NCI-H1436 treated with DMSO at 0.1 percent for 48 hours (cell line): ENCODE results near the gene GALP.
"Not testable (repeated sequence)": the region's sequence is repeated elsewhere in the genome, so short reads cannot be mapped to it uniquely, and the experiment has no call there.

Experiments
- DNase-seq: peaks from one replicate; lab custom pipeline; 2025; lab: John Stamatoyannopoulos, UW

The GALP gene

GRCh38 chr19:56191115-56191514 is 15.3 kb downstream of the GALP start:
- DNase-seq, result no peak

GRCh38 chr19:56191711-56192110 is 15.9 kb downstream of the GALP start:
- no peak for DNase-seq

GRCh38 chr19:56193981-56194640 is 18.3 kb downstream of the GALP start:
- DNase-seq, result no peak

GRCh38 chr19:56197646-56198045 is 21.8 kb downstream of the GALP start, which contains the start of gene ZSCAN5B:
Gene ZSCAN5B (minus strand): TSS chr19:56197783. CDS start chr19:56193052, 4,731 bp downstream.
- DNase-seq, result not testable (repeated sequence)

- no peak for DNase-seq
These were observed 23.9 kb downstream of the GALP start for GRCh38 chr19:56199687-56200086.

- DNase-seq, result no peak
These were observed 26.2 kb downstream of the GALP start, which contains the start of gene ZSCAN5C for GRCh38 chr19:56201973-56202372. Gene ZSCAN5C (plus strand): TSS chr19:56202273. CDS start chr19:56205914, 3,641 bp downstream.

GRCh38 chr19:56207581-56207980 is 31.8 kb downstream of the GALP start:
- DNase-seq, result not testable (repeated sequence)

- no peak for DNase-seq
These were observed 33.3 kb downstream of the GALP start for GRCh38 chr19:56209091-56209490.

- not testable (repeated sequence) for DNase-seq
These were observed 34.2 kb downstream of the GALP start for GRCh38 chr19:56210036-56210435.

GRCh38 chr19:56211718-56212117 is 35.9 kb downstream of the GALP start:
- no peak for DNase-seq

GRCh38 chr19:56217039-56217949 is 41.5 kb downstream of the GALP start:
- no peak for DNase-seq

GRCh38 chr19:56218961-56219360 is 43.2 kb downstream of the GALP start:
- no peak for DNase-seq

- not testable (repeated sequence) for DNase-seq
These were observed 45.6 kb downstream of the GALP start for GRCh38 chr19:56221442-56221841.

GRCh38 chr19:56221851-56222250 is 46.0 kb downstream of the GALP start:
- no peak for DNase-seq

GRCh38 chr19:56222901-56223300 is 47.1 kb downstream of the GALP start:
- DNase-seq, result no peak

GRCh38 chr19:56223481-56223880 is 47.7 kb downstream of the GALP start:
- DNase-seq, result no peak
